Hepatocyte (in vitro differentiated cells): ENCODE data around the gene PEX11B.

Experiments
- EZH2 ChIP-seq: fragments of 200-600 bp; sonication (generic); IDR thresholded peaks from 2 replicates; pipeline ENCODE4 v1.6.1; 2016; ENCODE audit warnings: antibody characterized with exemption, mild to moderate bottlenecking, borderline replicate concordance
- TF ChIP-seq, protein P1 (sequence below): fragments of 200-600 bp; sonication (generic); IDR thresholded peaks from 2 replicates; pipeline ENCODE4 v1.5.1; 2016; ENCODE audit warnings: antibody characterized with exemption, mild to moderate bottlenecking; ENCODE audit not compliant: poor library complexity

DNA sequence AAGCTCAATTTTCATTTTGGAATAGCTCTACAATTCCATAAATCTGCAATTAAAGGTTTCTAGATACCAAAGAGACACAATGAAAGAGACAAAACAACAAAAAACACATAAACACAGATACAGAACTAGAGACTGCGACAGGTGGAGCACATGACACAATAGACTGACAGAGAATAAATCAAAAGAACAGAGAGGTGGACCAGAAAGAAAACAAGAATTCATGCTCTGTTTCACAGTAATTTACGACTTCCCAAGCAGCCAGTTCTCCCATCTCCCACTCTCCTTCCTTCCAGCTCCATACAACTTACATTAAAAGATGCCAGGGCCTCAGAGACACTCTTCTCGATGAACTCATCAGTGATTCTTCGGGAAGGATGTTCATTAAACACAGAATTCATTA is 23.9 kb upstream of the PEX11B start:
- TF ChIP-seq, protein P1, sequence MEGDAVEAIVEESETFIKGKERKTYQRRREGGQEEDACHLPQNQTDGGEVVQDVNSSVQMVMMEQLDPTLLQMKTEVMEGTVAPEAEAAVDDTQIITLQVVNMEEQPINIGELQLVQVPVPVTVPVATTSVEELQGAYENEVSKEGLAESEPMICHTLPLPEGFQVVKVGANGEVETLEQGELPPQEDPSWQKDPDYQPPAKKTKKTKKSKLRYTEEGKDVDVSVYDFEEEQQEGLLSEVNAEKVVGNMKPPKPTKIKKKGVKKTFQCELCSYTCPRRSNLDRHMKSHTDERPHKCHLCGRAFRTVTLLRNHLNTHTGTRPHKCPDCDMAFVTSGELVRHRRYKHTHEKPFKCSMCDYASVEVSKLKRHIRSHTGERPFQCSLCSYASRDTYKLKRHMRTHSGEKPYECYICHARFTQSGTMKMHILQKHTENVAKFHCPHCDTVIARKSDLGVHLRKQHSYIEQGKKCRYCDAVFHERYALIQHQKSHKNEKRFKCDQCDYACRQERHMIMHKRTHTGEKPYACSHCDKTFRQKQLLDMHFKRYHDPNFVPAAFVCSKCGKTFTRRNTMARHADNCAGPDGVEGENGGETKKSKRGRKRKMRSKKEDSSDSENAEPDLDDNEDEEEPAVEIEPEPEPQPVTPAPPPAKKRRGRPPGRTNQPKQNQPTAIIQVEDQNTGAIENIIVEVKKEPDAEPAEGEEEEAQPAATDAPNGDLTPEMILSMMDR = no peak
- no peak for TF ChIP-seq EZH2
